ENCODE results near the gene AP2B1. TPM values are rescaled to one million over a fixed set of nuclear protein-coding genes. Genes with fewer than 3 reads are reported as not detected.

AP2B1 gene
- polyA plus RNA-seq, 1 donor (not counting 4 experiments of a cell fraction or from before 2014, with no cell fraction given): 189 TPM

GRCh38 chr17:35676441-35676840 is 89.3 kb downstream of the AP2B1 start:
- no peaks in the 10 kb centered on the region for H3K4me1 ChIP-seq (ENCODE audit: control insufficient read depth, extremely low read depth, insufficient read depth, low read length)

GRCh38 chr17:35679007-35679682 is 92.0 kb downstream of the AP2B1 start:
- H3K79me2 ChIP-seq (ENCODE audit: control insufficient read depth, insufficient read depth, low read length): no peaks in the 10 kb centered on the region
- H3K36me3 ChIP-seq (ENCODE audit: control insufficient read depth in 2 of 2, extremely low read depth in 1 of 2, insufficient read depth in 2 of 2, low read length in 2 of 2): peaks cover 6 to 12% of the 10 kb centered on the region in 2 experiments
- no peaks in the 10 kb centered on the region for H3K9me1 ChIP-seq (ENCODE audit: control insufficient read depth, extremely low read depth, insufficient read depth, low read length)
- no peak for TF ChIP-seq EZH2 (IDR thresholded peaks at IDR 0.05; ENCODE audit: low read length)
- TF ChIP-seq, protein P1, sequence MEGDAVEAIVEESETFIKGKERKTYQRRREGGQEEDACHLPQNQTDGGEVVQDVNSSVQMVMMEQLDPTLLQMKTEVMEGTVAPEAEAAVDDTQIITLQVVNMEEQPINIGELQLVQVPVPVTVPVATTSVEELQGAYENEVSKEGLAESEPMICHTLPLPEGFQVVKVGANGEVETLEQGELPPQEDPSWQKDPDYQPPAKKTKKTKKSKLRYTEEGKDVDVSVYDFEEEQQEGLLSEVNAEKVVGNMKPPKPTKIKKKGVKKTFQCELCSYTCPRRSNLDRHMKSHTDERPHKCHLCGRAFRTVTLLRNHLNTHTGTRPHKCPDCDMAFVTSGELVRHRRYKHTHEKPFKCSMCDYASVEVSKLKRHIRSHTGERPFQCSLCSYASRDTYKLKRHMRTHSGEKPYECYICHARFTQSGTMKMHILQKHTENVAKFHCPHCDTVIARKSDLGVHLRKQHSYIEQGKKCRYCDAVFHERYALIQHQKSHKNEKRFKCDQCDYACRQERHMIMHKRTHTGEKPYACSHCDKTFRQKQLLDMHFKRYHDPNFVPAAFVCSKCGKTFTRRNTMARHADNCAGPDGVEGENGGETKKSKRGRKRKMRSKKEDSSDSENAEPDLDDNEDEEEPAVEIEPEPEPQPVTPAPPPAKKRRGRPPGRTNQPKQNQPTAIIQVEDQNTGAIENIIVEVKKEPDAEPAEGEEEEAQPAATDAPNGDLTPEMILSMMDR (optimal IDR thresholded peaks at IDR 0.05 in 1 of 3, IDR thresholded peaks at IDR 0.05 in 1 of 3, conservative IDR thresholded peaks at IDR 0.05 in 1 of 3; ENCODE audit: extremely low read depth in 1 of 3, insufficient read depth in 2 of 3, low read length in 3 of 3): no peak
- FAIRE-seq (no peak), DNase-seq (ENCODE audit: low read depth, low spot score) (no peak)
- H3K27ac ChIP-seq (ENCODE audit: control insufficient read depth, insufficient read depth, low read length): no peak overlapping the region
- H3K9me3 ChIP-seq (ENCODE audit: control insufficient read depth, low read depth, low read length): no peaks in the 10 kb centered on the region
- no peaks in the 10 kb centered on the region for H3K4me1 ChIP-seq (ENCODE audit: control insufficient read depth, extremely low read depth, insufficient read depth, low read length)
- dilution Hi-C loops (cut with MboI; ENCODE audit: extremely low pct_ligation_motif_present, low sequenced_read_pairs): no loop called here
- no peak overlapping the region for H3K9ac ChIP-seq (ENCODE audit: control insufficient read depth, extremely low read depth, insufficient read depth, low read length)
- H3K4me2 ChIP-seq (ENCODE audit: control insufficient read depth, extremely low read depth, insufficient read depth, low read depth, low read length): no peak overlapping the region
- no peak overlapping the region for H3K4me3 ChIP-seq (ENCODE audit: control insufficient read depth in 2 of 3, extremely low read depth in 1 of 3, insufficient read depth in 2 of 3, low read depth in 1 of 3, low read length in 3 of 3)
- H3K27me3 ChIP-seq (ENCODE audit: control insufficient read depth, extremely low read depth, insufficient read depth, low read length): no peaks in the 10 kb centered on the region
- H4K20me1 ChIP-seq (ENCODE audit: control insufficient read depth, extremely low read depth, insufficient read depth, low read length): no peaks in the 10 kb centered on the region
- H2AFZ ChIP-seq (ENCODE audit: control insufficient read depth, low read length): no peak overlapping the region

More at GRCh38 chr17:35676441-35676840, 89.3 kb downstream of the AP2B1 start:
- TF ChIP-seq EZH2 (IDR thresholded peaks at IDR 0.05; ENCODE audit: low read length): no peak
- TF ChIP-seq, protein P1 (optimal IDR thresholded peaks at IDR 0.05 in 1 of 3, IDR thresholded peaks at IDR 0.05 in 1 of 3, conservative IDR thresholded peaks at IDR 0.05 in 1 of 3; ENCODE audit: extremely low read depth in 1 of 3, insufficient read depth in 2 of 3, low read length in 3 of 3): no peak
- Histone ChIP-seq H3K79me2 (ENCODE audit: control insufficient read depth, insufficient read depth, low read length) (no peaks in the 10 kb centered on the region), H3K27me3 (ENCODE audit: control insufficient read depth, extremely low read depth, insufficient read depth, low read length) (no peaks in the 10 kb centered on the region), H3K9me1 (ENCODE audit: control insufficient read depth, extremely low read depth, insufficient read depth, low read length) (no peaks in the 10 kb centered on the region), H3K4me3 (ENCODE audit: control insufficient read depth in 2 of 3, extremely low read depth in 1 of 3, insufficient read depth in 2 of 3, low read depth in 1 of 3, low read length in 3 of 3) (no peak overlapping the region), H3K9ac (ENCODE audit: control insufficient read depth, extremely low read depth, insufficient read depth, low read length) (no peak overlapping the region), H3K9me3 (ENCODE audit: control insufficient read depth, low read depth, low read length) (no peaks in the 10 kb centered on the region), H3K36me3 (ENCODE audit: control insufficient read depth in 2 of 2, extremely low read depth in 1 of 2, insufficient read depth in 2 of 2, low read length in 2 of 2) (peaks cover 7 to 10% of the 10 kb centered on the region in 2 experiments), H2AFZ (ENCODE audit: control insufficient read depth, low read length) (no peak overlapping the region), H3K27ac (ENCODE audit: control insufficient read depth, insufficient read depth, low read length) (no peak overlapping the region), H3K4me2 (ENCODE audit: control insufficient read depth, extremely low read depth, insufficient read depth, low read depth, low read length) (no peak overlapping the region), H4K20me1 (ENCODE audit: control insufficient read depth, extremely low read depth, insufficient read depth, low read length) (no peaks in the 10 kb centered on the region)
- DNase-seq (ENCODE audit: low read depth, low spot score): no peak
- dilution Hi-C loops (cut with MboI; ENCODE audit: extremely low pct_ligation_motif_present, low sequenced_read_pairs): no loop called here
- FAIRE-seq: no peak
